Pancreas (tissue), 10 donors: ENCODE data around the gene STK24. TPM values are rescaled to one million over a fixed set of nuclear protein-coding genes. Genes with fewer than 3 reads are reported as not detected.
A peak's percentile ranks its signal among the peaks of the same experiment; 100 is the strongest.

Experiments
- ATAC-seq, 4 donors: fragments of 200-7000 bp; cut with Tn5 transposase; one replicate each; pipeline versions ENCODE4 v1.8.0 to v1.9.1; 2020; ENCODE audit warnings: mild to moderate bottlenecking in 4 of 4, moderate library complexity in 4 of 4
- DNase-seq, 6 donors: peaks; one replicate each; pipeline ENCODE4 v3.0.0-alpha.2; 2020
- FAIRE-seq: peaks from 2 replicates; lab custom pipeline; 2012; peaks lifted over from hg19 to GRCh38; lab: Jason Lieb, UNC
- H3K27ac ChIP-seq, 4 donors: fragments of 200-600 bp; sonication (generic); 1 replicate in 3 of 4; 2 replicates in 1 of 4; pipeline versions ENCODE4 v1.5.0 to v1.8.0; 2020
- H3K27me3 ChIP-seq, 4 donors: fragments of 200-600 bp; one replicate each; pipeline ENCODE4 v1.8.0; 2021
- H3K36me3 ChIP-seq, 3 donors: fragments of 200-600 bp; sonication (generic) in 1 of 3; one replicate each; pipeline versions ENCODE4 v1.5.0 to v1.8.0; 2020 to 2021
- H3K4me1 ChIP-seq, 3 donors: fragments of 200-600 bp; one replicate each; pipeline ENCODE4 v1.8.0; 2021
- H3K4me3 ChIP-seq, 4 donors: fragments of 200-600 bp; sonication (generic) in 2 of 4; one replicate each; pipeline versions ENCODE4 v1.5.0 to v1.8.0; 2020 to 2021
- H3K9me3 ChIP-seq, 4 donors: fragments of 200-600 bp; one replicate each; pipeline ENCODE4 v1.8.0; 2021
- WGBS, 2 donors: extraction: QIAGEN DNeasy Blood & Tissue Kit; methylation state at CpG; one replicate each; pipeline ENCODE4 v1.1.7; 2013; 5-methylcytosine and 5-hydroxymethylcytosine counted together
- intact Hi-C, 3 donors: fragments of 100-400 bp; cut with DNase I; formaldehyde crosslinking; loops; one replicate each; pipeline versions ENCODE4 v1.11.1 to v1.14.2; 2022
- polyA plus RNA-seq, 2 donors: library from polyadenylated mRNA; stranded (reverse); fragments of 200-250 nt; gene quantifications; one replicate each; pipeline ENCODE4 v1.2.3, GENCODE V29; 2013
- total RNA-seq, 6 donors: library from RNA; stranded (reverse); fragmentation: NEBNext Ultra II Directional in 4 of 6; extraction: Animal tissue kit (Norgen Biotek cat#: 25700) in 4 of 6; gene quantifications; one replicate each; pipeline versions ENCODE4 v1.2.1 to v1.2.4, GENCODE V29; 2021 to 2023
- TF ChIP-seq, protein P1 (sequence below), 4 donors: fragments of 200-600 bp; sonication (generic) in 3 of 4; IDR thresholded peaks; one replicate each; pipeline versions ENCODE4 v1.5.0 to v1.8.0; 2021; ENCODE audit warnings: antibody characterized with exemption in 4 of 4
- donor health status: healthy with polysubstance abuse.
- donor health status: DM: no; HTN: no; CAD: no; lungs with moderate emphysema.
- donor health status: DM: no; HTN: no; CAD: no.
- donor health status: control.
- donor health status: control.
- donor health status: Bipolar disorder and iron deficiency.
- donor health status: DM: yes; HTN: yes; CAD: no.
- donor health status: DM: no; HTN: no; CAD: no.
- donor health status: DM: no; HTN: no; CAD: no.
- donor health status: DM: yes; HTN: yes; CAD: no.

The STK24 gene
- total and polyA plus RNA-seq, 8 donors: 15.5 to 55.7 (median 37.4) TPM

DNA sequence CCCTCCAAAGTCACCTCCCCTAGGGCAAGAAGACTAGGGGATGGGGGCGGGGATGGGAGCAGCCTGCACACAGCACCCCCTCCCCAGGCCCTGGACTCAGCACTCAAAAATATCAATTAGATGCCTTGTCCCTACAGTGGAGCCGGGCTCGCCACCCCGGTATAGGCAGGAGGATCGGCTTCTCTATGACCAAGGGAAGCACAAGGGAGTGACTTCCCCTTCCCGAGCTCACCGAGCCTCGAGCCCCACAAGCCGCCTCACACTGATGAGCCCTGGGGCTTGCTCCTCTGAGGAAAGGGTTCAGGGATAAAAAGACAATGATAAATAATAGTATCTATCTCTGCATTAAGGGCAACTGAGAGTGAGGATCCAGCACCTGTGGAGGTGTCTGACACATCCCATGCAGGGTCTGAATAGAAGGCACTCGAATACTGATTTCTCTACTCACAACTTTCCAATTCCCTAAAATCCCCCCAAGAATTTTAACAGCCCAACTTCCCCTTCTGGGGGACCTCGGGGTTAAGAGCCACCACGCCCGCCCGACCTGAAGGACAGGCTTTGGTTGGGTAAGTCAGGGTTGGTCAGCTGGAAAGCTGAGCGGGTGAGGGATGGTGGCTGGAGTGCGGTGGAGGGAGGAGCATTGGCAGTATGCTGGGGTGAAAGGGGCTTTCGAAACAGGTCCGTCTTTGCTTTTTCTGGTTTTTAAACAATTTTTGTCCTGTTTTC, 51.3 kb downstream of the STK24 start:
- FAIRE-seq: no peak
- no peak for ATAC-seq
- intact Hi-C loops: no loop called here
- WGBS, 2 donors: 89% methylated on average over 18 of the region's 18 CpGs
- no peaks in the 10 kb centered on the region for H3K36me3 ChIP-seq
- no peak overlapping the region for H3K4me3 ChIP-seq
- H3K9me3 ChIP-seq: no peaks in the 10 kb centered on the region
- no peaks in the 10 kb centered on the region for H3K27me3 ChIP-seq
- peaks cover 0 to 13% (median 0%) of the 10 kb centered on the region in 3 donors for H3K4me1 ChIP-seq
- no peak overlapping the region for H3K27ac ChIP-seq
- DNase-seq: no peak
- TF ChIP-seq, protein P1, sequence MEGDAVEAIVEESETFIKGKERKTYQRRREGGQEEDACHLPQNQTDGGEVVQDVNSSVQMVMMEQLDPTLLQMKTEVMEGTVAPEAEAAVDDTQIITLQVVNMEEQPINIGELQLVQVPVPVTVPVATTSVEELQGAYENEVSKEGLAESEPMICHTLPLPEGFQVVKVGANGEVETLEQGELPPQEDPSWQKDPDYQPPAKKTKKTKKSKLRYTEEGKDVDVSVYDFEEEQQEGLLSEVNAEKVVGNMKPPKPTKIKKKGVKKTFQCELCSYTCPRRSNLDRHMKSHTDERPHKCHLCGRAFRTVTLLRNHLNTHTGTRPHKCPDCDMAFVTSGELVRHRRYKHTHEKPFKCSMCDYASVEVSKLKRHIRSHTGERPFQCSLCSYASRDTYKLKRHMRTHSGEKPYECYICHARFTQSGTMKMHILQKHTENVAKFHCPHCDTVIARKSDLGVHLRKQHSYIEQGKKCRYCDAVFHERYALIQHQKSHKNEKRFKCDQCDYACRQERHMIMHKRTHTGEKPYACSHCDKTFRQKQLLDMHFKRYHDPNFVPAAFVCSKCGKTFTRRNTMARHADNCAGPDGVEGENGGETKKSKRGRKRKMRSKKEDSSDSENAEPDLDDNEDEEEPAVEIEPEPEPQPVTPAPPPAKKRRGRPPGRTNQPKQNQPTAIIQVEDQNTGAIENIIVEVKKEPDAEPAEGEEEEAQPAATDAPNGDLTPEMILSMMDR (IDR thresholded peaks at IDR 0.05): no peak

DNA sequence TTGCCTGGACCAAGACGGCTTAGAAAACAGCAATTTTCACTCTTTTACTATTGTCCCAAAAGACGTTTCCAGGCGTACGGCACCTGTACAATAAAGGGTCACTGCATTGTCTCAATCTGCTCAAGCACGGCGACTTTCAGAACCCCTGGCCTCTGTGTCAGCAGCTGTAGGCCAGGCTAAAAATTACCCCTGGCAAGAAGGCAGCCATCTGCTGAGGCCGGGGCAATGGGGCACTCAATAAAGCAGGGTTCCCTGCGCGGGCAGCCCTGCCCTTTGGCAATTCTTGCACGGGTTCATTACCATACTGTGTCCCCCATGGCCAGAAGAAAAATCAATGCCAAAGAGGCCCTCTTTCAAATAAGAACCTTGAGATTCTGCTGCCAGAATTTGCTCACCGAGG, 52.1 kb downstream of the STK24 start:
- 73 to 75% methylated on average over 11 of the region's 11 CpGs for WGBS, 2 donors
- FAIRE-seq: no peak
- Histone ChIP-seq H3K4me1 (peaks cover 0 to 13% (median 0%) of the 10 kb centered on the region in 3 donors), H3K4me3 (no peak overlapping the region), H3K36me3 (no peaks in the 10 kb centered on the region), H3K27ac (no peak overlapping the region), H3K27me3 (no peaks in the 10 kb centered on the region), H3K9me3 (no peaks in the 10 kb centered on the region)
- ATAC-seq: no peak
- TF ChIP-seq, protein P1 (IDR thresholded peaks at IDR 0.05): no peak
- DNase-seq: no peak
- intact Hi-C loops: no loop called here

DNA sequence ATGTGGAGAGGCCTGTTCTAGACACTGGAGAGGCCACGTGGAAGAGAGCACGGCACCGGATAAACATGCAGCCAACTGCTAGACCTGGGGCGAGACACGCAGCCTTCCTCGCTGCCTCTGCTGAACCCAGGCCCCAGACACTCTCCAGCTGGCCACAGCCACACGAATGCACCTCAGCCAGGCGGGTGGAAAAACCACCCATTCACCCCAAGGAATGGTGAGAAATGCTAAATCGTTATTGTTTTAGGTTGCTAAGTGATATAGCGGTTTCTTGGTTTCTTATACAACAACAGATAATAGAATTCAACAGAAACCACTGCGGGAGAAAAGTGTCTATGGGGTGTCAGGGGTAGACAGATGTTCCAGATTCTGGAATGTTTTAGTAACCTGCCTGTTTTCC, 52.5 kb downstream of the STK24 start:
- H3K9me3 ChIP-seq: no peaks in the 10 kb centered on the region
- no peak for DNase-seq
- no peak overlapping the region for H3K4me3 ChIP-seq
- ATAC-seq: no peak
- TF ChIP-seq, protein P1 (IDR thresholded peaks at IDR 0.05): no peak
- H3K36me3 ChIP-seq: no peaks in the 10 kb centered on the region
- H3K27ac ChIP-seq: no peak overlapping the region
- no peak for FAIRE-seq
- 93% methylated on average over 11 of the region's 11 CpGs for WGBS, 2 donors
- no peaks in the 10 kb centered on the region for H3K27me3 ChIP-seq
- peaks cover 0 to 13% (median 0%) of the 10 kb centered on the region in 3 donors for H3K4me1 ChIP-seq
- intact Hi-C loops: no loop called here

DNA sequence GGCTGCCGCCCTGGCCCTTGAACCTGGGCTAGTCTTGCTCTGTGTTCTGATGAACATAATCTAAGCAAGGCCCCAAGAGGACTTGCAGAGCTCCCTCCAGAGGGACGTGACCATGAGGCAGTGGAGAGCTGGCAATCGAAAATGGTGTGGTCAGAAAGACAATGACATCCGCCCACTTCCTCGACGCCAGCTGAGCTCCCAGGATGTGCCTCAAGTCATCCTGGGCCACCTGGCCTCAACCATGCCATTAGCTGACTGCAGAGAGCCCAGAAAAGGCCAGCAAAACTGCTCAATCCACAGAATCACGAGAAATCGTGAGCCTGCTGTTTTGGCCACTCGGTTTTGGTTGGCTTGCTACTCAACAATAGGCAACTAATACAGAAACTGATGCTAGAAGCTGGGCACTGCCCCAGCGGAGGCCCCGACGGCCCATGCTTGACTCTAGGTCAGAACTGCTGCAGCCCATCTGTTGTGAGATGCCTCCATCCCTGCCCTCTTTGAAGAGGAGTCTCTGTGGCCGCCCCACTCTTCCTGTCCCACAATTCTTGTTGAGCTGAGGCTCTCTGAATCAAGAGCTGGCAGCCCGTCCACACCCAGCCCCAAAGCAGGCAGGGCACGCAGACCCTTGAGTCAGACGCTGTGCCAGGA, 53.3 kb downstream of the STK24 start:
- H3K36me3 ChIP-seq: no peaks in the 10 kb centered on the region
- H3K27me3 ChIP-seq: no peaks in the 10 kb centered on the region
- H3K9me3 ChIP-seq: no peaks in the 10 kb centered on the region
- no peak overlapping the region for H3K4me3 ChIP-seq
- H3K27ac ChIP-seq: no peak overlapping the region
- DNase-seq (no peak), ATAC-seq (no peak), FAIRE-seq (no peak)
- peaks cover 0 to 13% (median 0%) of the 10 kb centered on the region in 3 donors for H3K4me1 ChIP-seq
- intact Hi-C loops: no loop called here
- TF ChIP-seq, protein P1 (IDR thresholded peaks at IDR 0.05): no peak
- 92 to 95% methylated on average over 16 of the region's 16 CpGs for WGBS, 2 donors

DNA sequence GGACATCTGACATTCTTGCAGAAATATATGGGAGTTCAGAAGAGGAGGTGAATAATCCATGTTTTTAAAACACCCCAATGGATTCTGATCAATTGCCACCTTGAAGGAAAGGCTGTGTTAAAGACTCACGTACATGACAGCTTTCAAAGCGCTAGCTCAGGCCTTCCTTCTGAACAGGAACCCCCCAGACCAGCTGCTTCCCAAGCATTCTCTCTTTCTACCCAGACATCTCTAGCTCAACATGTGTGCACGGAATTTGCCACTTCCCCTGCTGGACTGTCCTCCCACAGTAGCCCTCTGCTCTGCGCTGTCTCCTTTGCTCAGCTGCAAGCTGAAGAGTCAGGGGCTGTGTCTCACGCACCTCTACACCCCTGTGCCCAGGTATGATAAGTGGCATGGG, 54.5 kb downstream of the STK24 start:
- H3K4me3 ChIP-seq: no peak overlapping the region
- H3K27me3 ChIP-seq: no peaks in the 10 kb centered on the region
- intact Hi-C loops: no loop called here
- DNase-seq: no peak
- peaks cover 0 to 13% (median 3%) of the 10 kb centered on the region in 3 donors for H3K4me1 ChIP-seq
- no peak for FAIRE-seq
- H3K36me3 ChIP-seq: no peaks in the 10 kb centered on the region
- WGBS, 2 donors: 90 to 95% methylated on average over 5 of the region's 5 CpGs
- TF ChIP-seq, protein P1 (IDR thresholded peaks at IDR 0.05): no peak
- no peaks in the 10 kb centered on the region for H3K9me3 ChIP-seq
- H3K27ac ChIP-seq: peak overlapping the region in 2 of 4 donors; percentile 28 to 64
- no peak for ATAC-seq
